ENCODE data around the gene STS.
A peak's percentile ranks its signal among the peaks of the same experiment; 100 is the strongest.
"Not testable (repeated sequence)": the region's sequence is repeated elsewhere in the genome, so short reads cannot be mapped to it uniquely, and the experiment has no call there.

Gene STS

GRCh38 chrX:7143941-7144525, 3.5 kb upstream of the STS start:
- no peak for DNase-seq

- no peak for DNase-seq
These were observed 2.1 kb upstream of the STS start for GRCh38 chrX:7145454-7145853.

GRCh38 chrX:7146020-7146702, 1.4 kb upstream of the STS start:
- peak; percentile 13 for DNase-seq

GRCh38 chrX:7146703-7147412, 654 bp upstream of the STS start:
- peak; percentile 54 for DNase-seq

GRCh38 chrX:7147978-7148854, 704 bp downstream of the STS start, which contains the start of gene PUDP:
Gene PUDP, minus strand, starts transcription at chrX:7148153. Its CDS starts 40 bp downstream, at chrX:7148113.
- DNase-seq, result peak; percentile 78

GRCh38 chrX:7149411-7149810, 1.9 kb downstream of the STS start:
- no peak for DNase-seq

GRCh38 chrX:7153231-7153630, 5.7 kb downstream of the STS start:
- DNase-seq, result no peak

GRCh38 chrX:7154041-7154597, 6.6 kb downstream of the STS start:
- DNase-seq, result no peak

GRCh38 chrX:7155163-7155562, 7.7 kb downstream of the STS start:
- no peak for DNase-seq

GRCh38 chrX:7156879-7157278, 9.4 kb downstream of the STS start:
- DNase-seq, result no peak

- DNase-seq, result no peak
These were observed 11.0 kb downstream of the STS start for GRCh38 chrX:7158468-7158990.

GRCh38 chrX:7159149-7159861, 11.8 kb downstream of the STS start:
- no peak for DNase-seq

- no peak for DNase-seq
These were observed 15.7 kb downstream of the STS start for GRCh38 chrX:7163146-7163677.

- DNase-seq, result no peak
These were observed 16.7 kb downstream of the STS start for GRCh38 chrX:7164174-7164573.

GRCh38 chrX:7168371-7168770, 20.9 kb downstream of the STS start:
- DNase-seq, result no peak

GRCh38 chrX:7169627-7170026, 22.1 kb downstream of the STS start:
- DNase-seq, result no peak

GRCh38 chrX:7170898-7171297, 23.4 kb downstream of the STS start:
- DNase-seq, result peak; percentile 46

GRCh38 chrX:7178859-7179258, 31.3 kb downstream of the STS start:
- not testable (repeated sequence) for DNase-seq

- no peak for DNase-seq
These were observed 31.9 kb downstream of the STS start for GRCh38 chrX:7179446-7179845.

- no peak for DNase-seq
These were observed 37.3 kb downstream of the STS start for GRCh38 chrX:7184816-7185215.

- no peak for DNase-seq
These were observed 41.2 kb downstream of the STS start for GRCh38 chrX:7188672-7189071.

GRCh38 chrX:7190157-7190556, 42.6 kb downstream of the STS start:
- no peak for DNase-seq
